Type B pancreatic cell (in vitro differentiated cells): ENCODE data around the gene FAM234A. TPM values are rescaled to one million over a fixed set of nuclear protein-coding genes. Genes with fewer than 3 reads are reported as not detected.

ENCODE experiments used
- DNase-seq: peaks from one replicate; pipeline ENCODE4 v3.0.0; 2021; ENCODE audit warnings: mixed read lengths; ENCODE audit not compliant: unreplicated experiment; ENCODE audit errors: extremely low spot score
- H3K27ac Mint-ChIP-seq: 2 replicates; pipeline ENCODE4 v1.8.0; 2021; ENCODE audit warnings: mild to moderate bottlenecking, mixed read lengths
- H3K27me3 Mint-ChIP-seq: 2 replicates; pipeline ENCODE4 v1.8.0; 2021; ENCODE audit warnings: mixed read lengths
- H3K36me3 Mint-ChIP-seq: 2 replicates; pipeline ENCODE4 v1.8.0; 2021; ENCODE audit warnings: mixed read lengths
- H3K4me1 Mint-ChIP-seq: one replicate; pipeline ENCODE4 v1.8.0; 2021; ENCODE audit warnings: mixed read lengths; ENCODE audit not compliant: unreplicated experiment
- H3K4me3 Mint-ChIP-seq: 2 replicates; pipeline ENCODE4 v1.8.0; 2021; ENCODE audit warnings: mild to moderate bottlenecking, mixed read lengths
- H3K9me3 Mint-ChIP-seq: 2 replicates; pipeline ENCODE4 v1.8.0; 2021; ENCODE audit warnings: mixed read lengths
- CTCF ChIP-seq: fragments of 200-600 bp; sonication (generic); conservative IDR thresholded peaks from 2 replicates; pipeline ENCODE4 v1.5.0; 2021; ENCODE audit warnings: antibody characterized with exemption, mild to moderate bottlenecking
- total RNA-seq: library from RNA; stranded (reverse); gene quantifications from 2 replicates; pipeline ENCODE4 v1.2.1, GENCODE V29; 2021; ENCODE audit warnings: low replicate concordance

Gene FAM234A
- total RNA-seq, 1 donor from 2014 or later = 125 TPM

GRCh38 chr16:268141-269053 lies 33.8 kb downstream of the FAM234A start:
- H3K36me3 Mint-ChIP-seq = no peaks in the 10 kb centered on the region

GRCh38 chr16:269061-269796 lies 34.6 kb downstream of the FAM234A start:
- no peaks in the 10 kb centered on the region for H3K4me1 Mint-ChIP-seq
- H3K4me3 Mint-ChIP-seq = no peak overlapping the region

More at GRCh38 chr16:268141-269053, 33.8 kb downstream of the FAM234A start:
- no peak for TF ChIP-seq CTCF
- H3K27ac Mint-ChIP-seq = no peak overlapping the region
- H3K9me3 Mint-ChIP-seq = no peaks in the 10 kb centered on the region
- H3K4me3 Mint-ChIP-seq = no peak overlapping the region
- H3K27me3 Mint-ChIP-seq = peaks cover 5% of the 10 kb centered on the region
- no peak for DNase-seq
- no peaks in the 10 kb centered on the region for H3K4me1 Mint-ChIP-seq

GRCh38 chr16:270381-271255 lies 36.0 kb downstream of the FAM234A start:
- H3K27ac Mint-ChIP-seq = no peak overlapping the region
- H3K36me3 Mint-ChIP-seq = no peaks in the 10 kb centered on the region
- peaks cover 13% of the 10 kb centered on the region for H3K27me3 Mint-ChIP-seq
- TF ChIP-seq CTCF = no peak
- no peaks in the 10 kb centered on the region for H3K4me1 Mint-ChIP-seq
- no peak for DNase-seq
- H3K9me3 Mint-ChIP-seq = no peaks in the 10 kb centered on the region
- no peak overlapping the region for H3K4me3 Mint-ChIP-seq

More at GRCh38 chr16:269061-269796, 34.6 kb downstream of the FAM234A start:
- no peak for TF ChIP-seq CTCF
- DNase-seq = no peak
- Mint-ChIP-seq H3K27me3 (peaks cover 7% of the 10 kb centered on the region), H3K9me3 (no peaks in the 10 kb centered on the region), H3K27ac (no peak overlapping the region), H3K36me3 (no peaks in the 10 kb centered on the region)

- no peak for TF ChIP-seq CTCF
- Mint-ChIP-seq H3K9me3 (no peaks in the 10 kb centered on the region), H3K4me3 (no peak overlapping the region), H3K27me3 (peaks cover 27% of the 10 kb centered on the region), H3K36me3 (no peaks in the 10 kb centered on the region), H3K27ac (no peak overlapping the region), H3K4me1 (no peaks in the 10 kb centered on the region)
- no peak for DNase-seq
Observed at GRCh38 chr16:272633-273546, 38.3 kb downstream of the FAM234A start.
